Psoas muscle (tissue), 8 donors: ENCODE results near the gene HAO1. TPM values are rescaled to one million over a fixed set of nuclear protein-coding genes. Genes with fewer than 3 reads are reported as not detected.

ENCODE experiments used
- ATAC-seq, 4 donors: fragments of 200-7000 bp; cut with Tn5 transposase; one replicate each; pipeline ENCODE4 v1.9.1; 2020; ENCODE audit warnings: moderate library complexity in 3 of 4, mild to moderate bottlenecking in 2 of 4
- DNase-seq, 2 donors: peaks; one replicate each; pipeline ENCODE4 v3.0.0-alpha.2; 2020
- H3K27ac ChIP-seq: fragments of 200-600 bp; one replicate; pipeline ENCODE4 v1.8.0; 2022
- H3K27me3 ChIP-seq, 3 donors: fragments of 200-600 bp in 1 of 3; one replicate each; pipeline versions ENCODE4 v1.6.1 to v1.8.0; 2013 to 2022; ENCODE audit warnings: low read length in 2 of 3, mild to moderate bottlenecking in 2 of 3, moderate library complexity in 1 of 3; ENCODE audit not compliant: insufficient read depth in 3 of 3
- H3K36me3 ChIP-seq, 2 donors: fragments of 200-600 bp in 1 of 2; one replicate each; pipeline versions ENCODE4 v1.6.1 to v1.8.0; 2013 to 2022; ENCODE audit warnings: low read depth in 1 of 2, mild to moderate bottlenecking in 1 of 2, moderate library complexity in 1 of 2; ENCODE audit not compliant: insufficient read depth in 1 of 2
- H3K4me1 ChIP-seq: fragments of 200-600 bp; one replicate; pipeline ENCODE4 v1.8.0; 2022
- H3K4me3 ChIP-seq: fragments of 200-600 bp; one replicate; pipeline ENCODE4 v1.8.0; 2022; ENCODE audit warnings: mild to moderate bottlenecking
- H3K9me3 ChIP-seq: fragments of 200-600 bp; one replicate; pipeline ENCODE4 v1.8.0; 2022
- CTCF ChIP-seq: fragments of 200-600 bp; IDR thresholded peaks from one replicate; pipeline ENCODE4 v1.8.0; 2022; ENCODE audit warnings: antibody characterized with exemption
- WGBS, 3 donors: extraction: QIAGEN DNeasy Blood & Tissue Kit; methylation state at CpG; one replicate each; pipeline versions ENCODE4 v1.1.6 to v1.1.7; 2013; 5-methylcytosine and 5-hydroxymethylcytosine counted together
- intact Hi-C, 2 donors: fragments of 100-400 bp; cut with DNase I; formaldehyde crosslinking; loops; one replicate each; pipeline versions ENCODE4 v1.11.0 to v1.14.2; 2022
- polyA plus RNA-seq, 3 donors: library from polyadenylated mRNA; stranded (reverse); fragments of 200-250 nt; gene quantifications; one replicate each; pipeline ENCODE4 v1.2.3, GENCODE V29; 2013
- total RNA-seq, 4 donors: library from RNA; stranded (reverse); fragmentation: NEBNext Ultra II Directional in 2 of 4; extraction: Animal tissue kit (Norgen Biotek cat#: 25700) in 2 of 4; gene quantifications; one replicate each; pipeline versions ENCODE4 v1.2.1 to v1.2.4, GENCODE V29; 2021 to 2023
- donor health status: healthy with polysubstance abuse.
- donor health status: DM: no; HTN: no; CAD: no; lungs with moderate emphysema.
- donor health status: Bipolar disorder and iron deficiency.
- donor health status: healthy.
- donor health status: DM: yes; HTN: yes; CAD: no.
- donor health status: DM: no; HTN: no; CAD: no.
- donor health status: DM: no; HTN: no; CAD: no.
- donor health status: DM: yes; HTN: yes; CAD: no.

The HAO1 gene
- total and polyA plus RNA-seq, 7 donors: not detected

GRCh38 chr20:7903429-7903828 lies 36.8 kb downstream of the HAO1 start:
- no peak for ATAC-seq

GRCh38 chr20:7902879-7903278 lies 37.4 kb downstream of the HAO1 start:
- ATAC-seq: no peak
- WGBS, 3 donors: 46 to 69% (median 62%) methylated on average over 2 of the region's 2 CpGs
- H3K27ac ChIP-seq: no peak overlapping the region
- no peak for DNase-seq
- H3K4me1 ChIP-seq: no peaks in the 10 kb centered on the region
- H3K36me3 ChIP-seq: no peaks in the 10 kb centered on the region
- H3K27me3 ChIP-seq: peaks cover 0 to 2% (median 0%) of the 10 kb centered on the region in 3 donors
- no peaks in the 10 kb centered on the region for H3K9me3 ChIP-seq
- no peak overlapping the region for H3K4me3 ChIP-seq
- intact Hi-C loops: no loop called here
- TF ChIP-seq CTCF: no peak

More at GRCh38 chr20:7903429-7903828, 36.8 kb downstream of the HAO1 start:
- Histone ChIP-seq H3K4me1 (no peaks in the 10 kb centered on the region), H3K9me3 (no peaks in the 10 kb centered on the region), H3K36me3 (no peaks in the 10 kb centered on the region), H3K27me3 (peaks cover 0 to 2% (median 0%) of the 10 kb centered on the region in 3 donors), H3K27ac (no peak overlapping the region), H3K4me3 (no peak overlapping the region)
- TF ChIP-seq CTCF: no peak
- WGBS, 3 donors: 83 to 100% (median 100%) methylated on average over 1 of the region's 1 CpG
- no peak for DNase-seq
- intact Hi-C loops: no loop called here

- ATAC-seq (no peak), DNase-seq (no peak)
- no peaks in the 10 kb centered on the region for H3K9me3 ChIP-seq
- peaks cover 0 to 2% (median 0%) of the 10 kb centered on the region in 3 donors for H3K27me3 ChIP-seq
- H3K4me1 ChIP-seq: no peaks in the 10 kb centered on the region
- no peak overlapping the region for H3K27ac ChIP-seq
- H3K36me3 ChIP-seq: no peaks in the 10 kb centered on the region
- no peak overlapping the region for H3K4me3 ChIP-seq
- no peak for TF ChIP-seq CTCF
- intact Hi-C loops: no loop called here
- WGBS, 3 donors: 79 to 89% (median 85%) methylated on average over 2 of the region's 2 CpGs
Measured at GRCh38 chr20:7897781-7898364, 42.4 kb downstream of the HAO1 start.

GRCh38 chr20:7893014-7893730 lies 47.1 kb downstream of the HAO1 start:
- Histone ChIP-seq H3K27ac (no peak overlapping the region), H3K9me3 (no peaks in the 10 kb centered on the region), H3K4me3 (no peak overlapping the region), H3K36me3 (no peaks in the 10 kb centered on the region), H3K27me3 (no peaks in the 10 kb centered on the region), H3K4me1 (no peaks in the 10 kb centered on the region)
- ATAC-seq: no peak
- no peak for TF ChIP-seq CTCF
- DNase-seq: no peak
- 85 to 89% (median 88%) methylated on average over 7 of the region's 7 CpGs for WGBS, 3 donors
- intact Hi-C loops: no loop called here
